Osteoblast (primary cell): ENCODE data around the gene PKP2. TPM values are rescaled to one million over a fixed set of nuclear protein-coding genes. Genes with fewer than 3 reads are reported as not detected.

Experiments
- DNase-seq: peaks from one replicate; pipeline ENCODE4 v3.0.0; 2011; ENCODE audit warnings: low spot score, mixed read lengths; ENCODE audit not compliant: insufficient read length; ENCODE audit errors: missing footprints
- H2AFZ ChIP-seq: 2 replicates; pipeline ENCODE4 v1.6.0; 2011; ENCODE audit warnings: mild to moderate bottlenecking, low read length
- H3K27ac ChIP-seq: 2 replicates; pipeline ENCODE4 v1.5.1; 2011; ENCODE audit warnings: mild to moderate bottlenecking, low read depth, low read length, moderate library complexity
- H3K27me3 ChIP-seq: 2 replicates; pipeline ENCODE4 v1.6.0; 2012; ENCODE audit warnings: mild to moderate bottlenecking, control low read depth, inconsistent platforms, low read length, moderate library complexity; ENCODE audit not compliant: insufficient read depth
- H3K36me3 ChIP-seq: 2 replicates; pipeline ENCODE4 v1.5.1; 2011; ENCODE audit warnings: mild to moderate bottlenecking, low read length, control low read depth, moderate library complexity; ENCODE audit not compliant: insufficient read depth
- H3K4me1 ChIP-seq: 2 replicates; pipeline ENCODE4 v1.5.1; 2011; ENCODE audit warnings: mild to moderate bottlenecking, low read length, control low read depth, moderate library complexity; ENCODE audit not compliant: insufficient read depth
- H3K4me2 ChIP-seq: 2 replicates; pipeline ENCODE4 v1.6.0; 2011; ENCODE audit warnings: mild to moderate bottlenecking, low read length; ENCODE audit not compliant: insufficient read depth
- H3K4me3 ChIP-seq: fragments of 200-600 bp; sonication (generic); 3 replicates; pipeline ENCODE4 v1.5.1; 2012; ENCODE audit warnings: mild to moderate bottlenecking, low read length, inconsistent platforms; ENCODE audit not compliant: insufficient read depth
- H3K79me2 ChIP-seq: 2 replicates; pipeline ENCODE4 v1.6.0; 2012; ENCODE audit warnings: mild to moderate bottlenecking, low read length, control low read depth, inconsistent platforms; ENCODE audit not compliant: insufficient read depth
- H3K9me3 ChIP-seq: 2 replicates; pipeline ENCODE4 v1.5.1; 2011; ENCODE audit warnings: low read depth, low read length, control low read depth
- H4K20me1 ChIP-seq: 2 replicates; pipeline ENCODE4 v1.6.0; 2012; ENCODE audit warnings: mild to moderate bottlenecking, low read length, control low read depth; ENCODE audit not compliant: insufficient read depth
- total RNA-seq: library from RNA; depleted of rRNA; stranded (reverse); fragments of >200 nt; gene quantifications from 2 replicates; pipeline ENCODE4 v1.2.3, GENCODE V29; 2012
- TF ChIP-seq, protein P1 (sequence below): IDR thresholded peaks from 2 replicates; pipeline ENCODE4 v1.5.1; 2011; ENCODE audit warnings: mild to moderate bottlenecking, low read depth, low read length, moderate library complexity; ENCODE audit errors: extremely low read depth

PKP2 gene
- total RNA-seq, 1 donor: under 0.01 TPM

- no peak for DNase-seq
- Histone ChIP-seq H3K36me3 (no peaks in the 10 kb centered on the region), H3K79me2 (no peaks in the 10 kb centered on the region)
Observed at GRCh38 chr12:32860192-32860591, 36.4 kb downstream of the PKP2 start.

GRCh38 chr12:32859389-32859788, 37.2 kb downstream of the PKP2 start:
- no peaks in the 10 kb centered on the region for H3K79me2 ChIP-seq
- no peaks in the 10 kb centered on the region for H3K4me1 ChIP-seq
- no peak overlapping the region for H3K4me3 ChIP-seq
- TF ChIP-seq, protein P1, sequence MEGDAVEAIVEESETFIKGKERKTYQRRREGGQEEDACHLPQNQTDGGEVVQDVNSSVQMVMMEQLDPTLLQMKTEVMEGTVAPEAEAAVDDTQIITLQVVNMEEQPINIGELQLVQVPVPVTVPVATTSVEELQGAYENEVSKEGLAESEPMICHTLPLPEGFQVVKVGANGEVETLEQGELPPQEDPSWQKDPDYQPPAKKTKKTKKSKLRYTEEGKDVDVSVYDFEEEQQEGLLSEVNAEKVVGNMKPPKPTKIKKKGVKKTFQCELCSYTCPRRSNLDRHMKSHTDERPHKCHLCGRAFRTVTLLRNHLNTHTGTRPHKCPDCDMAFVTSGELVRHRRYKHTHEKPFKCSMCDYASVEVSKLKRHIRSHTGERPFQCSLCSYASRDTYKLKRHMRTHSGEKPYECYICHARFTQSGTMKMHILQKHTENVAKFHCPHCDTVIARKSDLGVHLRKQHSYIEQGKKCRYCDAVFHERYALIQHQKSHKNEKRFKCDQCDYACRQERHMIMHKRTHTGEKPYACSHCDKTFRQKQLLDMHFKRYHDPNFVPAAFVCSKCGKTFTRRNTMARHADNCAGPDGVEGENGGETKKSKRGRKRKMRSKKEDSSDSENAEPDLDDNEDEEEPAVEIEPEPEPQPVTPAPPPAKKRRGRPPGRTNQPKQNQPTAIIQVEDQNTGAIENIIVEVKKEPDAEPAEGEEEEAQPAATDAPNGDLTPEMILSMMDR: no peak
- H3K27me3 ChIP-seq: no peaks in the 10 kb centered on the region
- no peak overlapping the region for H2AFZ ChIP-seq
- no peaks in the 10 kb centered on the region for H4K20me1 ChIP-seq
- DNase-seq: no peak
- no peak overlapping the region for H3K4me2 ChIP-seq
- H3K9me3 ChIP-seq: no peaks in the 10 kb centered on the region
- no peaks in the 10 kb centered on the region for H3K36me3 ChIP-seq
- H3K27ac ChIP-seq: no peak overlapping the region

More at GRCh38 chr12:32860192-32860591, 36.4 kb downstream of the PKP2 start:
- H3K27ac ChIP-seq: no peak overlapping the region
- no peaks in the 10 kb centered on the region for H3K9me3 ChIP-seq
- H4K20me1 ChIP-seq: no peaks in the 10 kb centered on the region
- no peak overlapping the region for H3K4me3 ChIP-seq
- H3K4me2 ChIP-seq: no peak overlapping the region
- H3K27me3 ChIP-seq: no peaks in the 10 kb centered on the region
- no peaks in the 10 kb centered on the region for H3K4me1 ChIP-seq
- TF ChIP-seq, protein P1: no peak
- H2AFZ ChIP-seq: no peak overlapping the region

GRCh38 chr12:32854716-32855115, 41.9 kb downstream of the PKP2 start:
- no peaks in the 10 kb centered on the region for H3K27me3 ChIP-seq
- H3K27ac ChIP-seq: no peak overlapping the region
- H3K4me2 ChIP-seq: no peak overlapping the region
- H3K36me3 ChIP-seq: no peaks in the 10 kb centered on the region
- no peaks in the 10 kb centered on the region for H3K4me1 ChIP-seq
- H2AFZ ChIP-seq: no peak overlapping the region
- H3K4me3 ChIP-seq: no peak overlapping the region
- DNase-seq: no peak
- H3K79me2 ChIP-seq: no peaks in the 10 kb centered on the region
- TF ChIP-seq, protein P1: no peak
- H4K20me1 ChIP-seq: no peaks in the 10 kb centered on the region
- no peaks in the 10 kb centered on the region for H3K9me3 ChIP-seq

DNA sequence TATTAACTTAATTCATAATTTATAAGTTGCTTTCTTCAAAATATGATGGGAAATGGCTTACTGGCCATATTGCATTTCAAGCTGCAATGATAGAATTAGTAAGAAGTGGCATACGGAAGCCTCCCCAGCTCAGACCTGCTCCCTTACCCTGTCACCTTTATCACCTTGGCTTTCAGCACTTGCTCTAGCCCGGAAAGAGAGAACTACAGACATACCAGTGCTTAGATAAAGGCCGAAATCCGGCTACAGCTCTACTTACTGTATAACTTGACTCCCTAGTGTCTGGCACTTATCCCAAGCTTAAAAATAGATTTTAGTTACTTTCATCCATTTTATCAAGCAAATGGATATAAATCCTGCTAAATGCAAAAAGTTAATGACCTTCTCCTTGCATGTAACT, 42.5 kb downstream of the PKP2 start:
- H4K20me1 ChIP-seq: no peaks in the 10 kb centered on the region
- H3K79me2 ChIP-seq: no peaks in the 10 kb centered on the region
- H3K36me3 ChIP-seq: no peaks in the 10 kb centered on the region
- H2AFZ ChIP-seq: no peak overlapping the region
- TF ChIP-seq, protein P1: no peak
- no peak overlapping the region for H3K27ac ChIP-seq
- no peak for DNase-seq
- H3K4me1 ChIP-seq: no peaks in the 10 kb centered on the region
- H3K9me3 ChIP-seq: no peaks in the 10 kb centered on the region
- H3K27me3 ChIP-seq: no peaks in the 10 kb centered on the region
- H3K4me3 ChIP-seq: no peak overlapping the region
- H3K4me2 ChIP-seq: no peak overlapping the region
